Activated T-cell treated with anti-CD3 and anti-CD28 coated beads, Interleukin-2, amount 50 U/mL, for 24 hours (primary cell): ENCODE measurements around the gene CCND3.

Experiments
- DNase-seq: peaks from one replicate; pipeline ENCODE4 v3.0.0-alpha.2; 2020
- H3K27ac Mint-ChIP-seq: 2 replicates; pipeline ENCODE4 v1.8.0; 2020; ENCODE audit warnings: mild to moderate bottlenecking, mixed read lengths
- H3K27me3 Mint-ChIP-seq: 2 replicates; pipeline ENCODE4 v1.8.0; 2020; ENCODE audit warnings: mixed read lengths
- H3K36me3 Mint-ChIP-seq: 2 replicates; pipeline ENCODE4 v1.8.0; 2020; ENCODE audit warnings: low read depth, mixed read lengths
- H3K4me1 Mint-ChIP-seq: 2 replicates; pipeline ENCODE4 v1.8.0; 2020; ENCODE audit warnings: low read depth, mixed read lengths
- H3K4me3 Mint-ChIP-seq: 2 replicates; pipeline ENCODE4 v1.8.0; 2020; ENCODE audit warnings: mild to moderate bottlenecking, moderate library complexity, mixed read lengths
- H3K9me3 Mint-ChIP-seq: 2 replicates; pipeline ENCODE4 v1.8.0; 2020; ENCODE audit warnings: mixed read lengths

The CCND3 gene

DNA sequence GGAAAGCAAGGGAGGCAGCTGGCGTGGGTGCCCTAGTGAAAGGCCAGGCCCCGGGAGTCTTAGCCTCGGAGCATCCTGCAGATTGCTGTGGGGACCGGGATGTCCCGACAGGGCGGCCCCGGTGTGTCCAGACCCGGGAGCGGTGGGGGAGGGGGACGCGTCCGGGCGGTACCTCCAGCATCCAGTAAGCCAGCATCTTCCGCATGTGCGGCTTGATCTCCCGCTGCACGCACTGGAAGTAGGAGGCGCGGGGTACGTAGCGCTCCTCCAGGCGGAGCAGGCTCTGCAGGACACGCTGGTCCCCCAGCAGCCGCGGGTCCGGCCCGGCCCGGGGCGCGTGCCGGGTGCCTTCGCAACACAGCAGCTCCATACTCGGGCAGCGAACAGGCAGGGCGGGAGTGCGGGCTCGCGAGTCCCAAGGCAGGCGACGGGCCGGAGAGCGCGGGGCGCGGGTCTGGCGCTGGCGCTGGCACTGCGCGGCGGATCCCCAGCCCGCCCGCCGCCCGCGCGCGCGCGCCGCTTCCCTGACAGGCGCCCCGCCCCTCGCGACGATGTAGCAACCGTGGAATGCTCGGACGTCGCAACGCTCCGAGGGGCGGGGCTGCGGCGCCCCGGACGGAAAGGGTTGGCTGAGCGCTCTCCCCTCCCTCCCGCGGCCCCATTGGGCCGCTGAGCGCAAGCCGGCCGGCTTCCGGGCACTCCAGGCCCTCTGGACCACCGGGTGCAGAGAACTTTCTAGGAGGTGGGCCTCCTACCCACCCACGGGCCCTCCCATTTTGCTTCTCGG lies at the start of gene CCND3:
CCND3 (minus strand) TSS at position 529 of the 787 bp plus-strand sequence; CDS start at position 370, 159 bp downstream.
- Mint-ChIP-seq H3K27ac (peak within 1 kb of the TSS; percentile 97), H3K36me3 (peaks cover 56% of the 10 kb centered on the region), H3K4me1 (peaks cover 69% of the 10 kb centered on the region), H3K27me3 (no peaks in the 10 kb centered on the region), H3K9me3 (no peaks in the 10 kb centered on the region), H3K4me3 (peak within 1 kb of the TSS; percentile 100)
- peak; percentile 93 for DNase-seq

DNA sequence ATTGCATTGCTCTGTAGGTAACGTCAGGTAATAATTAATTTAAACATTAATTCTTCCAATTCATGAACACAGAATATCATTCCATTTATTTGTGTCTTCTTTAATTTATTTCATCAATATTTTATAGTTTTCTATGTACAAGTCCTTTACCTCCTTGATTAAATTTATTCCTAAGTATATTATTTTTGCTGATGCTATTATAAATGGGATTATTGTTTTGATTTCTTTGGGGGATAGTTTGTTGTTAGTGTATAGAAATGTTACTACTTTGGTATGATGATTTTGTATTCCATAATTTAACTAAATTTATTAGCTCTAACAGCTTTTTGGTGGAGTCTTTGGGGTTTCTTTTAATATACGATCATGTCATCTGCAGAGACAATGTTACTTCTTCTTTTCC lies 44.7 kb upstream of the CCND3 start:
- Mint-ChIP-seq H3K27ac (peak overlapping the region; percentile 24), H3K36me3 (peaks cover 21% of the 10 kb centered on the region), H3K27me3 (no peaks in the 10 kb centered on the region), H3K4me1 (peaks cover 72% of the 10 kb centered on the region), H3K4me3 (no peak overlapping the region), H3K9me3 (no peaks in the 10 kb centered on the region)
- no peak for DNase-seq

DNA sequence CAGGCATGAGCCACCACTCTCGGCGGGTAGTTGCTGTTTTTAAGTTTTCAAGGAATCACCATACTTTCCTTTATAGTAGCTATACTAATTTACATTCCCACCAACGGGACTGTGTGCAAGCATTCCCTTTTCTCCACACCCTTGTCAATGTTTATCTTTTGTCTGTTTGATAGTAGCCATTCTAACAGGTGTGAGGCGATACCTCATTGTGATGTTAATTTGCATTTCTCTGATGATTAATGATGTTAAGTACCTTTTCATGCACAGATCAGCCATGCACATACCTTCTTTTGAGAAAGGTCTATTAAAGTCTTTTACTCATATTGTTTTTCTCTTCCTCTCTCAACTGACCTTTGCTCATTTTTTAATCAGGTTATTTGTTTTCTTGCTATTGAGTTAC lies 43.0 kb upstream of the CCND3 start:
- H3K27me3 Mint-ChIP-seq: no peaks in the 10 kb centered on the region
- H3K9me3 Mint-ChIP-seq: no peaks in the 10 kb centered on the region
- no peak overlapping the region for H3K4me3 Mint-ChIP-seq
- H3K4me1 Mint-ChIP-seq: peaks cover 72% of the 10 kb centered on the region
- H3K36me3 Mint-ChIP-seq: peaks cover 20% of the 10 kb centered on the region
- peak overlapping the region; percentile 76 for H3K27ac Mint-ChIP-seq
- no peak for DNase-seq

DNA sequence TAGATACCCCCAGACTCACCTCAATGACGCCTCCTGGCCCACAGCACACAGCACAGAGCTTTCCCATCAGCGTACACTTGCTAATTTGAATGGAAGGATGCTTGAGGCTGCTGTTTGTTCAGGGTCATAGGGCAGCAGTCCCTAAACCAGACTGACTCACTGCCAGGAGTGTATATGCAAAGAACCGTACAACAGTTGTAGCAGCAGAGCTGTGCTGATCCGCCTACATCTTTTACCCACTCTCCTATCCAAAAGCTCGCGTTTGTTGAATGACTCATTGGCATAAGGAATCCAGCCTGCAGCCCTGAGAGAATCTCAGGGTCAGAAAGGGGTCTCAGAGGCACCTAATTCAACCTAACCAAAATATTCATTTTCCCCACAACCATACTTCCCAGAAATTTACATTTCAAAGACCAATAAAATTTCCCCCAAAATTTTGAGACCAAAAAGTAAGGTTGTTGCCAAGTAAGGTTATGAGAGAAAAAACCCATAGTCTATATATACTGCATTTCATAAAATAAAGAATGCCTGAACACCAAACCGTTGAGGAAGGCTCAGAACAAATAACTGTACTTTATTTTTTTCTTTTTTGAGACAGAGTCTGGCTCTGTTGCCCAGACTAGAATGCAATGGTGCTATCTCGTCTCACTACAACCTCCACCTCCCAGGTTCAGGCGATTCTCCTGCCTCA lies 35.3 kb upstream of the CCND3 start:
- peak; percentile 52 for DNase-seq
- Mint-ChIP-seq H3K4me3 (peak overlapping the region; percentile 68), H3K27ac (peak overlapping the region; percentile 98), H3K36me3 (peaks cover 19% of the 10 kb centered on the region), H3K4me1 (peaks cover 80% of the 10 kb centered on the region), H3K9me3 (no peaks in the 10 kb centered on the region), H3K27me3 (no peaks in the 10 kb centered on the region)

DNA sequence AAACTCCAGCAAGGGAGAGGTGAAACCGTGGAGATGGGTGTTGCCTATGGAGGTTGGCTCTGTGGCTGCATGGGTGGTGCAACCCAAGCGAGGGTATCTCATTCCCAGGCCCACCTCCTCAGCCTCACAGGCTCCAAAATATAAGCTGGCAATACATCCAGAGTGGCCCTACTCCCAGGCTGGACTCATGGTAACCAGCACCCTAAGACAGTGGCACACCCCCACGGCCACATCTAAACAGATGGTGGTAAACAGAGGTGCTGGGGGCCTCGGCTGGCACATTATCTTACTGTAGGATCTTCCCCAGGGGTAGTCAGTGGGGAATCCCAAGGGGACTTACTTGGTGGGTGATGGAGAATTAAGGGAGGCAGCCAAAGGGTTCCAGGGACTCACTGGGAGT lies 33.7 kb upstream of the CCND3 start:
- peak overlapping the region; percentile 68 for H3K4me3 Mint-ChIP-seq
- no peaks in the 10 kb centered on the region for H3K27me3 Mint-ChIP-seq
- peaks cover 25% of the 10 kb centered on the region for H3K36me3 Mint-ChIP-seq
- DNase-seq: peak; percentile 43
- peaks cover 87% of the 10 kb centered on the region for H3K4me1 Mint-ChIP-seq
- H3K27ac Mint-ChIP-seq: peak overlapping the region; percentile 98
- H3K9me3 Mint-ChIP-seq: no peaks in the 10 kb centered on the region

DNA sequence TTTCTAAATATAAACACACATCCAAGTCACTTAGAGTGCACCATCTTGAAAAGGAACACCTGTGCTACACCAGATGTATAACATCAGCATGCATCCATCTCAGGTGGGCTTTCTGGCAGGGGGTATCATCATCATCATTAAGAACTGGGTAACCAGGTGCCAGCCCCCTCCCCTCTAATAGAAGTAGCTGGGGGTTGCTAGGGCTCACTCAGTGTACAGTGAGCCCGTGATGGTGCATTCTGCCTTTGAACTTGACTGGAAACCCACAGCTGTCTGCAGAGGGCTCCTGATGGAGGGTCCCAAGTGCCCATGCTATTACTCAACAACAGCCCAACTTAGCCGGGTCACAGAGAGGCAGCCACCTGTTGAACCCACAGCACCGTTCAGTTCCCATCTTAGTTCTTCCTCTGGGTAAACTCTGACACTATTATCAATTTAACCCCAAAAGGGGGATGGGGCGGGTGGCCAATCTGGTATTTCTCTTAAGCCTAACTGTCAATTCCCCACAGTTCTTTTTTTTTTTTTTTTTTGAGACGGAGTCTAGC lies 32.7 kb upstream of the CCND3 start:
- Mint-ChIP-seq H3K4me3 (no peak overlapping the region), H3K4me1 (peaks cover 86% of the 10 kb centered on the region), H3K27ac (peak overlapping the region; percentile 98), H3K36me3 (peaks cover 27% of the 10 kb centered on the region), H3K27me3 (no peaks in the 10 kb centered on the region), H3K9me3 (no peaks in the 10 kb centered on the region)
- DNase-seq: peak; percentile 25

DNA sequence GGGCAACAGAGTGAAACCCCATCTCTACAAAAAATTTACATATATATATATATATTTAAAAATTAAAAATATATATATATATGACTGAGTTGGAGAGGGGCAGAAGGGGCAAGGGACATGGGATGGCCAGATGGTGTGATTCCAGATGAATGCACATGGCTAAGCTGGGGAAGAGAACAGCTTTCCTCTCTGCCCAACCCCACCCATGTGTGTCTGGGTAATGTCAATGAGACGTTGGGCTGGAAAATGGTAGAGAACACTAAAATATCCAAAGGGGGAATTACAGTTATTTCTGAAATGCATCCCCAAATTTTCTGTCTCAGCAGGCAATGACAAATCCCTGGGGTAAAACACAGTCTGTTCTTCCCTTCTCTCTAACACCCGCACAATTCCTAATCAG lies 31.2 kb upstream of the CCND3 start:
- H3K9me3 Mint-ChIP-seq: no peaks in the 10 kb centered on the region
- peaks cover 91% of the 10 kb centered on the region for H3K4me1 Mint-ChIP-seq
- no peak overlapping the region for H3K4me3 Mint-ChIP-seq
- peak overlapping the region; percentile 92 for H3K27ac Mint-ChIP-seq
- peaks cover 27% of the 10 kb centered on the region for H3K36me3 Mint-ChIP-seq
- no peaks in the 10 kb centered on the region for H3K27me3 Mint-ChIP-seq
- peak; percentile 16 for DNase-seq

DNA sequence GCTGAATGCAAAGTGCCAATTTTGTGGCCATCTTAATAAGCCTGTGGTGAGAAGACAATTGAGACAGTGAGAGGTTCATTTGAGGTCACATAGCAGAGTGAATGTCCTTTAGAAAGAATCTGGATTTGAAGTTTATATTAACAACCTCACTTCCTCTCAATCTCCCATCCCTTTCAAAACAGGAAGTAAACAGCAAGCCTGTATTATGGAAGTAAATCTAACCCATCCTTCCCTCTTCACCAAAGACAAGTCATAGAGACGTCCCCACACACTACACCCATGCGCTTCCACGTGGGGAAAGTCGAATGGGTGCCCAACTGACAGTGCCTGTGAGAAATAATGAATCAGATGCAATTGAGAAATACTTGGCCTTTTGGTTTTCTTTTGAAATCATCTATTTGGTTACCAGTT lies 28.8 kb upstream of the CCND3 start:
- Mint-ChIP-seq H3K27me3 (no peaks in the 10 kb centered on the region), H3K36me3 (peaks cover 21% of the 10 kb centered on the region), H3K4me3 (peak overlapping the region; percentile 66), H3K27ac (peak overlapping the region; percentile 98), H3K9me3 (no peaks in the 10 kb centered on the region), H3K4me1 (peaks cover 91% of the 10 kb centered on the region)
- peak; percentile 72 for DNase-seq

DNA sequence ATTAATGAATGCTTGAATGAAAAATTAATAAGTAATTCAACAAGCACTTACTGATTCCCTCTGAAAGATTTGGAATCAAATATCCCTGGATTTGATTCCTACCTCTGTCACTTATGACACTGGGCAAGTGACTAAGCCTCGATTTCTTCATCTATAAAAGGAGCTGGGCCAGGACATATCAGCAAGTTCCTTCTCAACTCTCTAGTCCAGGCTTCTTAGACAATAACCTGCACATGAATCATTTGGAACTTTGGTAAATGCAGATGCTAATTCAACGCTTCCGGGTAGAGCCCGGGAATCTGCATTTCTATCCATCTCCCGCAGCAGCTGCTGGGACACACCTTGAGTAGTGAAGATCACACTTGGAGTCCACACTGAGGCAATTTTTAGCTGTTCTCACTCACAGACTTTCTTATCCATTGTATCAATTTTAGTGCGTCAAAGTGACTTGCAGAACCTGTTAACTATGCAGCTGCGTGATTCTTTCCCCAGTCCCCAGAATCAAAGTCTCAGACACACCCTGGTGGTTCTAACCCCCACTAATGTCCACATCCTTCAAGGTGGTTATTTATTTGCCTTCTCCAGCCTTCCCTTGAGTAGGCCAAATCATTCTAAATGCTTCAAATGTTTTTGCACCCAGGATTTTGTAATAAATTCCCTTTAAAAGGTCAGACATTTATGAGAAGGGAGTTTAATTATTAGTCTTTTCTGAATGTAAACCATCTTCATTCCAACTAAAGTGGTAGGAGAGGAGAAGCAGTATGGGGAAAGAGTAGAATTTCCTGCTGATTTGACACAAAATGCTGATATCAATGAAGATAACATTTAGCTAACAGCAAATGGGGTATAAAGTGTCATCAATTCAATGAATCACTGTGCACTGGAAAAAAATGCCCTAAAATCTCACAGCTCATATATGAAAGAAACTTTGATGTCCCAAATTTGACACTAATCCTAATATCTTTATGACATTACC lies 26.0 kb upstream of the CCND3 start:
- H3K4me1 Mint-ChIP-seq: peaks cover 90% of the 10 kb centered on the region
- H3K36me3 Mint-ChIP-seq: peaks cover 24% of the 10 kb centered on the region
- peaks cover 2% of the 10 kb centered on the region for H3K9me3 Mint-ChIP-seq
- H3K27ac Mint-ChIP-seq: peak overlapping the region; percentile 97
- peak; percentile 32 for DNase-seq
- H3K4me3 Mint-ChIP-seq: peak overlapping the region; percentile 34
- no peaks in the 10 kb centered on the region for H3K27me3 Mint-ChIP-seq

DNA sequence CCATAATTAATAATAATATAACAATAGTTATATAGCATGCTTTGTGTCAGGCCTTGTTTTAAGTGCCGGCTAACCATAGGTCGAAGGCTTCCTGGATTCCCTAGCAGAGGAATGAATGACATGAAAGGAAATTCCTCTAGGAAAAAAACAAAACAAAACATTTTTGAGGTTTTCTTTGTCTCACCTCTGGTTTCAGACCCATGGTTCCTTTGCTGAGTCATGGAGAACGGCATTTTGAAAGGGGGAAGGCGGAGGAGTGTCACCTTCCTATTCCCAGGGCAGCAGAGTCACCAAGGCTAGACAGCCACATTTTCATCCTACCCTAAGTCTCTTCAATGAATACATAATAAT lies 25.3 kb upstream of the CCND3 start:
- Mint-ChIP-seq H3K4me3 (peak overlapping the region; percentile 4), H3K27me3 (no peaks in the 10 kb centered on the region), H3K9me3 (peaks cover 2% of the 10 kb centered on the region), H3K36me3 (peaks cover 24% of the 10 kb centered on the region), H3K4me1 (peaks cover 88% of the 10 kb centered on the region), H3K27ac (peak overlapping the region; percentile 97)
- peak; percentile 19 for DNase-seq

DNA sequence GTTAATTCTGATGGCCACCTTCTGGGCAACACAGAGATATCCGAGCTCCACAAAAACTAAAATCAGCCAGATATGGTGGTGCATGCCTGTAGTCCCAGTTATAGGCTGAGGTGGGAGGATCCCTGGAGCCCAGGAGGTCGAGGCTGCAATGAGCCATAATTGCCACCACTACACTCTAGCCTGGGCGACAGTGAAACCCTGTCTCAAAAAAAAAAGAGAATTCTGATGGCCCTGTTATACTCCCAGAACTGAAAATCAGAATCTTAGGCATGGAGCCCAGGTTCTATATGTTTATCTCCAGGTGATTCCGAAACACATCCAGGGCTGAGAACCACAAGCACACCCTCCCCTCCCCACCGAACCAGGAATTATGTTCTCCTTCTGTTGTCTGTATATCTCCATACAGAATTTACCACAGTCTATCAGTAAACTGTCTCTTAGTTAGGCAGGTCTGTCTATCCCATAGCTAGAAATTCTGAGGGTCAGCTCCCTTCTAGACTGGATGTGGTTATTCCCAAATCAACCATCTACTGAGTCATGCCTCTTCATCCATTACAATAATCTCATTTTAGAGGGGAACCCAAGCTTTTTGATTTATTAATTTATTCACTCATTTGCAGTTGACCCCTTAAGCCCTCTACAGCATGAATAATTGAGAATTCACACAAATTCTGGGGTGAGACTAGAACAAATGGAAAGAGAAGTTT lies 24.8 kb upstream of the CCND3 start:
- Mint-ChIP-seq H3K9me3 (peaks cover 6% of the 10 kb centered on the region), H3K27me3 (no peaks in the 10 kb centered on the region), H3K36me3 (peaks cover 30% of the 10 kb centered on the region), H3K4me3 (no peak overlapping the region), H3K27ac (peak overlapping the region; percentile 97), H3K4me1 (peaks cover 90% of the 10 kb centered on the region)
- peak; percentile 27 for DNase-seq

DNA sequence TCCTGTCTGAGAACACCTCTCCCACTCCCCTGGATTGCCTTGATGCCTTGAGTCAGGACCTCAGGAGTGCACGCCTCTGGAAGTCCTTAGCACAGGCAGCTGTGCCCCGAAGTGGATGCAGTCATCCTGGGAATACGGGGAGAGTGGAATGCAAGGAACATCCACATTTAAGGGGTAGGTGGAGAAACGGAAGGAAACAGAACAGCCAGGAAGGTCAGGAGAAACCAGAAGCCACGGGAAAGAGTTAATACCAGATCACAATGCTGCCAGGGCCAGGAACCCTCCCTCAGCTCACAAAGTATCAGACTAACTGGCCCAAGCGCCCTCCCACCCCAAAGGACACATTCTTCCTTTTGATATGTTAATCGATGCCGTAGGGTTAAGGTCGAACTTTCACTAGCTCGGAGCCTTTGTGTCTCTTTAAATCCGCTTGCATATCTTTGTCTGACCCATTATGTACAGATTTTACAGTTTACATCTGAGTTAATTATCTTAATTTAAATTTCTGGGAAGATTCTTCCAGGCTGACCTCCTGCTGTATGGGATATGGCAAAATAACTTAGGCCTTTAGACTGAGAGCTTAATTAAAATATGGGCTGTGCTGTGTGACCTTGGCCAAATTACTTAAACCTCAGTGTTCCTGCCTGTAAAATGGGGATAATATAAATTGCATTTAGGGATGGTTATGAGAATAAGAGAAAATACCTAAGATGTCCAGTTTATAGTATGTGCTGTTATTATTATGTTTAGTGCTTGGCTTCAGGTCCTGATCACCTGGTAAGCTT lies 24.0 kb upstream of the CCND3 start:
- peaks cover 24% of the 10 kb centered on the region for H3K36me3 Mint-ChIP-seq
- H3K4me1 Mint-ChIP-seq: peaks cover 88% of the 10 kb centered on the region
- DNase-seq: no peak
- H3K9me3 Mint-ChIP-seq: peaks cover 6% of the 10 kb centered on the region
- peak overlapping the region; percentile 97 for H3K27ac Mint-ChIP-seq
- no peak overlapping the region for H3K4me3 Mint-ChIP-seq
- no peaks in the 10 kb centered on the region for H3K27me3 Mint-ChIP-seq
